Measurements from ENCODE around the gene HTT. TPM values are rescaled to one million over a fixed set of nuclear protein-coding genes. Genes with fewer than 3 reads are reported as not detected.
A peak's percentile ranks its signal among the peaks of the same experiment; 100 is the strongest.

The HTT gene
- total RNA-seq, 1 experiment from 2014 or later: 44.4 TPM

GRCh38 chr4:3290476-3290875 lies 216.0 kb downstream of the HTT start:
- Mint-ChIP-seq H3K9me3 (ENCODE audit: low read depth, unreplicated experiment) (no peaks in the 10 kb centered on the region), H3K27me3 (ENCODE audit: unreplicated experiment) (peaks cover 14% of the 10 kb centered on the region), H3K36me3 (ENCODE audit: insufficient read depth, unreplicated experiment) (peaks cover 21% of the 10 kb centered on the region), H3K27ac (ENCODE audit: unreplicated experiment) (no peak overlapping the region), H3K4me3 (ENCODE audit: low read depth, unreplicated experiment) (no peak overlapping the region), H3K4me1 (ENCODE audit: low read depth, unreplicated experiment) (peaks cover 20% of the 10 kb centered on the region)
- no TSS peak for BruUV-seq (replicated peaks)
- intact Hi-C loops (cut with micrococcal nuclease; ENCODE audit: unreplicated experiment): no loop called here
- DNase-seq: no peak
- CTCF ChIA-PET: no interaction called here
- no peak for TF ChIP-seq CTCF (IDR thresholded peaks at IDR 0.05; ENCODE audit: unreplicated experiment)

GRCh38 chr4:3290889-3291321 lies 216.4 kb downstream of the HTT start:
- no peak overlapping the region for H3K27ac Mint-ChIP-seq (ENCODE audit: unreplicated experiment)
- no peak for TF ChIP-seq CTCF (IDR thresholded peaks at IDR 0.05; ENCODE audit: unreplicated experiment)
- BruUV-seq (replicated peaks): no TSS peak
- H3K36me3 Mint-ChIP-seq (ENCODE audit: insufficient read depth, unreplicated experiment): peaks cover 21% of the 10 kb centered on the region
- H3K4me3 Mint-ChIP-seq (ENCODE audit: low read depth, unreplicated experiment): no peak overlapping the region
- H3K4me1 Mint-ChIP-seq (ENCODE audit: low read depth, unreplicated experiment): peaks cover 20% of the 10 kb centered on the region
- no peak for DNase-seq
- H3K27me3 Mint-ChIP-seq (ENCODE audit: unreplicated experiment): peaks cover 14% of the 10 kb centered on the region
- CTCF ChIA-PET: interaction anchor here (1.1 kb wide), 1 partner anchor 88 kb away, joined by 4 read pairs; no protein-coding TSS in a partner anchor
- intact Hi-C loops (cut with micrococcal nuclease; ENCODE audit: unreplicated experiment): no loop called here
- H3K9me3 Mint-ChIP-seq (ENCODE audit: low read depth, unreplicated experiment): no peaks in the 10 kb centered on the region

- Mint-ChIP-seq H3K4me1 (ENCODE audit: low read depth, unreplicated experiment) (peaks cover 20% of the 10 kb centered on the region), H3K36me3 (ENCODE audit: insufficient read depth, unreplicated experiment) (peaks cover 18% of the 10 kb centered on the region), H3K4me3 (ENCODE audit: low read depth, unreplicated experiment) (peak overlapping the region; percentile 81), H3K9me3 (ENCODE audit: low read depth, unreplicated experiment) (no peaks in the 10 kb centered on the region), H3K27me3 (ENCODE audit: unreplicated experiment) (peaks cover 11% of the 10 kb centered on the region), H3K27ac (ENCODE audit: unreplicated experiment) (peak overlapping the region; percentile 57)
- DNase-seq: peak; percentile 35
- no peak for TF ChIP-seq CTCF (IDR thresholded peaks at IDR 0.05; ENCODE audit: unreplicated experiment)
- CTCF ChIA-PET: interaction anchor here (1.1 kb wide), 1 partner anchor 88 kb away, joined by 4 read pairs; no protein-coding TSS in a partner anchor
- intact Hi-C loops (cut with micrococcal nuclease; ENCODE audit: unreplicated experiment): no loop called here
- BruUV-seq (replicated peaks): TSS peak; percentile 37
Measured at GRCh38 chr4:3291411-3291968, 217.0 kb downstream of the HTT start.

- no peak for TF ChIP-seq CTCF (IDR thresholded peaks at IDR 0.05; ENCODE audit: unreplicated experiment)
- Mint-ChIP-seq H3K27ac (ENCODE audit: unreplicated experiment) (peak overlapping the region; percentile 57), H3K4me1 (ENCODE audit: low read depth, unreplicated experiment) (peaks cover 20% of the 10 kb centered on the region), H3K9me3 (ENCODE audit: low read depth, unreplicated experiment) (no peaks in the 10 kb centered on the region), H3K27me3 (ENCODE audit: unreplicated experiment) (peaks cover 5% of the 10 kb centered on the region), H3K36me3 (ENCODE audit: insufficient read depth, unreplicated experiment) (peaks cover 16% of the 10 kb centered on the region), H3K4me3 (ENCODE audit: low read depth, unreplicated experiment) (peak overlapping the region; percentile 81)
- DNase-seq: peak; percentile 60
- CTCF ChIA-PET: interaction anchor here (1.1 kb wide), 1 partner anchor 89 kb away, joined by 4 read pairs; no protein-coding TSS in a partner anchor
- BruUV-seq (replicated peaks): no TSS peak
- intact Hi-C loops (cut with micrococcal nuclease; ENCODE audit: unreplicated experiment): no loop called here
Measured at GRCh38 chr4:3291969-3292570, 217.6 kb downstream of the HTT start.

Data from Calu3 (cell line).